NCI-H2227 treated with DMSO at 0.1 percent for 48 hours (cell line): ENCODE measurements around the gene CCR5AS.

Source experiments
- DNase-seq: peaks from one replicate; lab custom pipeline; 2025; lab: John Stamatoyannopoulos, UW

Gene CCR5AS

DNA sequence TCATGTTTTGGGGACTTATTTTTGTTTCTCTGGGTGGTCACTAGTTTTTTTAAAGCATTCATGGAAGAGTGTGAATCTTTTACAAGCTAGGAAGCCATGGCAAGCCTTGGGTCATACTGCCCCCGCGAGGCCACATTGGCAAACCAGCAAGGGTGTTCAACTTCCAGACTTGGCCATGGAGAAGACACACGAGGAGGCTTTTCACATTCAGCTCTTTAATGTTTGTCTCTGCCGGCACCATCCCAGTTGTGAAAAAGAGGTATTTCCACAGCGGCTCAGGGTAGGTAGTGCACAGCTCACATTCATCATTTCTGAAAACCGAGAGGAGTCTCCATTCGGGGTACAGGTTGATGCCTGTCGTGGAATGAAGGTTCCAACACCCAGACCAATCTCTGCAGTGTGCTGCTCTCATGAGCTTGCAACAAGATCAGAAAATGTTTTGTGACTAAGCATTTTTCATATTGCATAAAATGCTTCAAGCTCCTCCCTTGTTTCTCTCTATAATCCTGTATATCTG is 28.4 kb downstream of the CCR5AS start:
- no peak for DNase-seq

GRCh38 chr3:46375814-46376213 is 31.1 kb downstream of the CCR5AS start:
- no peak for DNase-seq

GRCh38 chr3:46375218-46375617 is 31.6 kb downstream of the CCR5AS start:
- DNase-seq: no peak

DNA sequence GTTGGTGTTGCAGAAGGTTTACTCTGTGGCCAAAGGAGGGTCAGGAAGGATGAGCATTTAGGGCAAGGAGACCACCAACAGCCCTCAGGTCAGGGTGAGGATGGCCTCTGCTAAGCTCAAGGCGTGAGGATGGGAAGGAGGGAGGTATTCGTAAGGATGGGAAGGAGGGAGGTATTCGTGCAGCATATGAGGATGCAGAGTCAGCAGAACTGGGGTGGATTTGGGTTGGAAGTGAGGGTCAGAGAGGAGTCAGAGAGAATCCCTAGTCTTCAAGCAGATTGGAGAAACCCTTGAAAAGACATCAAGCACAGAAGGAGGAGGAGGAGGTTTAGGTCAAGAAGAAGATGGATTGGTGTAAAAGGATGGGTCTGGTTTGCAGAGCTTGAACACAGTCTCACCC is 32.1 kb downstream of the CCR5AS start:
- no peak for DNase-seq

DNA sequence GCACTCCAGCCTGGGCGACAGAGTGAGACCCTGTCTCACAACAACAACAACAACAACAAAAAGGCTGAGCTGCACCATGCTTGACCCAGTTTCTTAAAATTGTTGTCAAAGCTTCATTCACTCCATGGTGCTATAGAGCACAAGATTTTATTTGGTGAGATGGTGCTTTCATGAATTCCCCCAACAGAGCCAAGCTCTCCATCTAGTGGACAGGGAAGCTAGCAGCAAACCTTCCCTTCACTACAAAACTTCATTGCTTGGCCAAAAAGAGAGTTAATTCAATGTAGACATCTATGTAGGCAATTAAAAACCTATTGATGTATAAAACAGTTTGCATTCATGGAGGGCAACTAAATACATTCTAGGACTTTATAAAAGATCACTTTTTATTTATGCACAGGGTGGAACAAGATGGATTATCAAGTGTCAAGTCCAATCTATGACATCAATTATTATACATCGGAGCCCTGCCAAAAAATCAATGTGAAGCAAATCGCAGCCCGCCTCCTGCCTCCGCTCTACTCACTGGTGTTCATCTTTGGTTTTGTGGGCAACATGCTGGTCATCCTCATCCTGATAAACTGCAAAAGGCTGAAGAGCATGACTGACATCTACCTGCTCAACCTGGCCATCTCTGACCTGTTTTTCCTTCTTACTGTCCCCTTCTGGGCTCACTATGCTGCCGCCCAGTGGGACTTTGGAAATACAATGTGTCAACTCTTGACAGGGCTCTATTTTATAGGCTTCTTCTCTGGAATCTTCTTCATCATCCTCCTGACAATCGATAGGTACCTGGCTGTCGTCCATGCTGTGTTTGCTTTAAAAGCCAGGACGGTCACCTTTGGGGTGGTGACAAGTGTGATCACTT is 34.1 kb downstream of the CCR5AS start:
- DNase-seq: peak; percentile 2

GRCh38 chr3:46371519-46372340 is 35.1 kb downstream of the CCR5AS start:
- DNase-seq: no peak

DNA sequence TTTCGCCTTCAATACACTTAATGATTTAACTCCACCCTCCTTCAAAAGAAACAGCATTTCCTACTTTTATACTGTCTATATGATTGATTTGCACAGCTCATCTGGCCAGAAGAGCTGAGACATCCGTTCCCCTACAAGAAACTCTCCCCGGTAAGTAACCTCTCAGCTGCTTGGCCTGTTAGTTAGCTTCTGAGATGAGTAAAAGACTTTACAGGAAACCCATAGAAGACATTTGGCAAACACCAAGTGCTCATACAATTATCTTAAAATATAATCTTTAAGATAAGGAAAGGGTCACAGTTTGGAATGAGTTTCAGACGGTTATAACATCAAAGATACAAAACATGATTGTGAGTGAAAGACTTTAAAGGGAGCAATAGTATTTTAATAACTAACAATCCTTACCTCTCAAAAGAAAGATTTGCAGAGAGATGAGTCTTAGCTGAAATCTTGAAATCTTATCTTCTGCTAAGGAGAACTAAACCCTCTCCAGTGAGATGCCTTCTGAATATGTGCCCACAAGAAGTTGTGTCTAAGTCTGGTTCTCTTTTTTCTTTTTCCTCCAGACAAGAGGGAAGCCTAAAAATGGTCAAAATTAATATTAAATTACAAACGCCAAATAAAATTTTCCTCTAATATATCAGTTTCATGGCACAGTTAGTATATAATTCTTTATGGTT is 35.9 kb downstream of the CCR5AS start, which contains the start of gene CCR5:
Gene CCR5, plus strand, starts transcription at position 108 of the 680 bp plus-strand sequence. CDS start 1,957 bp downstream, outside the sequence.
- DNase-seq: no peak

- DNase-seq: no peak
Observed at GRCh38 chr3:46369675-46370132, 37.2 kb downstream of the CCR5AS start.

- DNase-seq: no peak
Observed at GRCh38 chr3:46369151-46369550, 37.7 kb downstream of the CCR5AS start.

DNA sequence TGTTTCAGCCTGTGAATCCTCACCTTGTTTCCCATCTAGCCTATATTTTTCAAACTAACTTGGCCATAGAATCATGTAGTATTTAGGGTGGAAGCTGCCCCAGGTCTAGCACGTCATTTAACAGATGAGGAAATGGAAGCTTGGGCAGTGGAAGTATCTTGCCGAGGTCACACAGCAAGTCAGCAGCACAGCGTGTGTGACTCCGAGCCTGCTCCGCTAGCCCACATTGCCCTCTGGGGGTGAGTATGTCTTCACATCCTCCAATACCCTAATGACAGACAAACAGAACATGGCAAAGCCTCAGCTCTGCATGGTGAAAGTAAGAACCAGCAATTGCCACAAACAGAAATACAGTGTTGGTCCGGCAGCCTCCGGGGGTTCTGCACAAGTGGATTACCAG is 38.3 kb downstream of the CCR5AS start:
- DNase-seq: no peak

- DNase-seq: no peak
Observed at GRCh38 chr3:46367811-46368210, 39.1 kb downstream of the CCR5AS start.

DNA sequence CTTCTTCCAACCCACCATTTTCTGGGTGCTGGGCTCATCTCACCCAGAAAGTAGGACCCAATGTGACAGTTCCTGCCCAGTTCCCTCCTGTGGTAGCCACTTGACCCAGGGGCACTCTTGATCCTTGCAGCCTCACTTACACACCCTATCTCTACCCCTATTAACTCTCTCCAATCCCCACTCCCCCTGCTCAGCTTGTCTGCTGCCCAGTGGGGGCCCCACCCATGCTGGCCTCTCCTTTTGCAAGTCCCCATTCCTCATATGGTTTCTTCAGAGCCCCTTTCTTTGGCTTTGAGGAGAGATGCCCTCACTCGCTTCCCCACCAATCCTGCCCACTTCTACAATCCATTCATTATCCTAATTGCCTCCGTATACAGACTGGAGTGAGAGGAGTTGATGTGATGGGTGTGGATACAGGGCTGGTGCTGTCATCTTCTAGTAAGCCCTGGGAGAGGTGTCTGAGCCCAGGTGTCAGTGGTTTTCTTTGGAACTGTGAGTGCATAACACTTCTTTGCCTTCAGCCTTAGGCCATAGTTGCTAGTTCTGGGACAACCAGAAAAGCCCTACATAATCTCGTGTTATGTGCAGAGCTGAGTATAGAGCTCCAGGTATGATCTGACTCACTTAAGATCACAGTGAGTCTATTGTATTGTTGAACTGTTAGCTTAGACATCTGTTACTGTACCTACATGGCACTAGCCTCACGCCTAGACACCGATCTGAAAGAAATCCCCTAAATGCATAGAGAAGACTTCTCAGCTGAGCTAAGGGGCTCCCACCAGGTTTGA is 40.9 kb downstream of the CCR5AS start:
- DNase-seq: no peak

- DNase-seq: no peak
Observed at GRCh38 chr3:46365041-46365440, 41.8 kb downstream of the CCR5AS start.

DNA sequence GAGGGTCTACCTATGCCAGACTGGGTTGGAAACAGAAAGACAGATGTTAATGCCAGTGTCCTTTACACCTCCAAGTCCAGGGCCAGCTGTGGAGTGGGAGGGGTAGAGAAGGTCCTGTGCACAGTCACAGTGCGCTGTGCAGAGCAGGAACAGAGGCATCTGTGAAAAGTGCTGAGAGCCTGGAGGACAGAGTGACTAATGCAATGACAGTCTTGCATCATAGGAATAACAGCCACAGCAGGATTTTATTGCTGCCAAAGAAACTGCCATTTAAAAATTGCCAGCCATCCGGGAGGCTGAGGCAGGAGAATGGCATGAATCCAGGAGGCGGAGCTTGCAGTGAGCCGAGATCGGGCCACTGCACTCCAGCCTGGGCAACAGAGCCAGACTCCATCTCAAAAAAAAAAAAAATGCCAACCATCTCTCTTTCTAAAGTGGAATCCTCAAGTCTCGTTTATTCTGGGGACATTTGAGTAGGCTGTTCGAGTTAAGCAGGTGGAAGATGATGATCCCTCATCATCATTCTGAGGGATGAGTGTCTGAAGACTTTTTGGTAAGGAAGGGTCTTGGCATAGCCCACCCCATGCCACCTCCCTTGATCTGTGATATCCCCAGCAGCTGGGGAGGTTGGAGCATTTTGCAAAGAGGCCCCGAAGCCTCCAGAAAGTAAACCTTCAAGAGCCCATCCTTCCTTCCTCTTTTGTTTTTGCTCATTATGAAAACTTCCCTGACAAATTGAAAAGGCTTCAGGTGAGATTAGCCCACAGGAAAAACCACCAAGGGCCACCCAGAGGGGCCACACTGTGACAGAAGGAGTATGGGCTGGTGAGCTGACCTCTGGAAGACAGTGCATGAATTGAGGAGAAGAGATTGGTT is 45.2 kb downstream of the CCR5AS start:
- DNase-seq: no peak

DNA sequence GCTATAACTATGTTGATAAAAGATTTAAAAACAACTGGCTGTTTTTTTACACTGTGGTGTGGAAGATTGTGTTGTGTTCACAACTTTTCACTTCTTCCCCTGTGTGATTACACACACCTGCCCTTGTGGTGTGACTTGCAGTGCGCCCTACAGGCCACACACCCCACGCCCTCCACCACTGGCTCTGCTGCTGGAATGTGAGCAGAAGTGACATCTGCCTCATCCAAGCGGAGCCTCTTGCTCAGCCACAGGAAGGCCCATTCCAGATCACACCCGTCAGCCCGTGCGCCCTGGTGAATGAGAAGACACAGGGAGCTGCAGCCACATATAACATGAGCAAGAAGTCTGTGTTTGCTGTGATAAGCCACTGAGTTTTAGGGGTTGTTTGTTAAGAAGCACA is 46.0 kb downstream of the CCR5AS start:
- no peak for DNase-seq

DNA sequence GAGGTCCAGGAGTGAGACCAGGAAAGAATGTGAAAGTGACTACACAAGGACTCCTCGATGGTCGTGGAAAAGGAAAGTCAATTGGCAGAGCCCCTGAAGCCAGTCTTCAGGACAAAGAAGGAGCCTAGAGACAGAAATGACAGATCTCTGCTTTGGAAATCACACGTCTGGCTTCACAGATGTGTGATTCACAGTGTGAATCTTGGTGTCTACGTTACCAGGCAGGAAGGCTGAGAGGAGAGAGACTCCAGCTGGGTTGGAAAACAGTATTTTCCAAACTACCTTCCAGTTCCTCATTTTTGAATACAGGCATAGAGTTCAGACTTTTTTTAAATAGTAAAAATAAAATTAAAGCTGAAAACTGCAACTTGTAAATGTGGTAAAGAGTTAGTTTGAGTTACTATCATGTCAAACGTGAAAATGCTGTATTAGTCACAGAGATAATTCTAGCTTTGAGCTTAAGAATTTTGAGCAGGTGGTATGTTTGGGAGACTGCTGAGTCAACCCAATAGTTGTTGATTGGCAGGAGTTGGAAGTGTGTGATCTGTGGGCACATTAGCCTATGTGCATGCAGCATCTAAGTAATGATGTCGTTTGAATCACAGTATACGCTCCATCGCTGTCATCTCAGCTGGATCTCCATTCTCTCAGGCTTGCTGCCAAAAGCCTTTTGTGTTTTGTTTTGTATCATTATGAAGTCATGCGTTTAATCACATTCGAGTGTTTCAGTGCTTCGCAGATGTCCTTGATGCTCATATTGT is 47.0 kb downstream of the CCR5AS start:
- DNase-seq: peak; percentile 2

GRCh38 chr3:46358466-46358865 is 48.4 kb downstream of the CCR5AS start:
- no peak for DNase-seq

- DNase-seq: no peak
Observed at GRCh38 chr3:46356909-46357308, 50.0 kb downstream of the CCR5AS start.

GRCh38 chr3:46356276-46356675 is 50.6 kb downstream of the CCR5AS start:
- no peak for DNase-seq

GRCh38 chr3:46354984-46355383 is 51.9 kb downstream of the CCR5AS start:
- DNase-seq: no peak
